Activated T-cell treated with anti-CD3 and anti-CD28 coated beads, Interleukin-2, amount 50 U/mL, for 24 hours (primary cell): ENCODE measurements around the gene RNPEPL1.
A peak's percentile ranks its signal among the peaks of the same experiment; 100 is the strongest.
"Not testable (repeated sequence)": the region's sequence is repeated elsewhere in the genome, so short reads cannot be mapped to it uniquely, and the experiment has no call there.

Experiments used
- DNase-seq: peaks from one replicate; pipeline ENCODE4 v3.0.0-alpha.2; 2020
- H3K27ac Mint-ChIP-seq: 2 replicates; pipeline ENCODE4 v1.8.0; 2020; ENCODE audit warnings: mild to moderate bottlenecking, mixed read lengths
- H3K27me3 Mint-ChIP-seq: 2 replicates; pipeline ENCODE4 v1.8.0; 2020; ENCODE audit warnings: mixed read lengths
- H3K36me3 Mint-ChIP-seq: 2 replicates; pipeline ENCODE4 v1.8.0; 2020; ENCODE audit warnings: low read depth, mixed read lengths
- H3K4me1 Mint-ChIP-seq: 2 replicates; pipeline ENCODE4 v1.8.0; 2020; ENCODE audit warnings: low read depth, mixed read lengths
- H3K4me3 Mint-ChIP-seq: 2 replicates; pipeline ENCODE4 v1.8.0; 2020; ENCODE audit warnings: mild to moderate bottlenecking, moderate library complexity, mixed read lengths
- H3K9me3 Mint-ChIP-seq: 2 replicates; pipeline ENCODE4 v1.8.0; 2020; ENCODE audit warnings: mixed read lengths

RNPEPL1 gene

DNA sequence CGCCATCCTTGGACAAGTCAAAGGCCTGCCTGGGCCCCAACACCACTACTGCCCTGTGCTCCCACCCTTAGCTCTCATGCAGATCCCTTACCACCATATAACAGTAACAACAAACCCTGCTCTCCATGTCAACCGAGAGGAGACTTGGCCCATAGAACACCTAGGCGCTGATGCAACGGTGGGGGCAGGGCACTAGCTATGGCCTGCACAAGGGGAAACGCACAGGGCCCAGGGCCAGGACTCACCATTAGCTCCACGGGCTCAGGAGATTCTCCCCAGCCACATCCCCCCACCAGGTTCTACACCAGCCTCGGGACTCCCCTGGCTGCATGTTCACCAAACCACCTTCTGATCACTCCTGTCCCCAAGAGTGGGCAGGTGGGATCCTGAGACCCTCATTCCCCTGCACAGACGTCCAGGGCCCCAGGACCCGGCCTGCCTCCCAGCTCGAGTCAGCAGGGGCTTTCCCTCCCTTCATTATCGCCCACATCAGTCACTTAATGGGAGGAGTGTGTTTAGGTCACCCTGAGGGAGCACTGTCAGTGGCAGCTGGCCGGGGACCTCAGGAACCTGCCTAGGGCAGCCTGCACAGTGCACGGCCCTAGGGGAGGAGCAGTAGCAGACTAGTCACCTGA is 39.8 kb upstream of the RNPEPL1 start:
- Mint-ChIP-seq H3K4me1 (peaks cover 3% of the 10 kb centered on the region), H3K27me3 (no peaks in the 10 kb centered on the region), H3K9me3 (peaks cover 42% of the 10 kb centered on the region), H3K4me3 (no peak overlapping the region), H3K36me3 (peaks cover 92% of the 10 kb centered on the region), H3K27ac (peak overlapping the region; percentile 44)
- no peak for DNase-seq

GRCh38 chr2:240529344-240529999 is 38.8 kb upstream of the RNPEPL1 start:
- Mint-ChIP-seq H3K9me3 (peaks cover 40% of the 10 kb centered on the region), H3K36me3 (peaks cover 92% of the 10 kb centered on the region), H3K4me1 (peaks cover 3% of the 10 kb centered on the region), H3K27me3 (no peaks in the 10 kb centered on the region), H3K4me3 (no peak overlapping the region), H3K27ac (no peak overlapping the region)
- DNase-seq = no peak

DNA sequence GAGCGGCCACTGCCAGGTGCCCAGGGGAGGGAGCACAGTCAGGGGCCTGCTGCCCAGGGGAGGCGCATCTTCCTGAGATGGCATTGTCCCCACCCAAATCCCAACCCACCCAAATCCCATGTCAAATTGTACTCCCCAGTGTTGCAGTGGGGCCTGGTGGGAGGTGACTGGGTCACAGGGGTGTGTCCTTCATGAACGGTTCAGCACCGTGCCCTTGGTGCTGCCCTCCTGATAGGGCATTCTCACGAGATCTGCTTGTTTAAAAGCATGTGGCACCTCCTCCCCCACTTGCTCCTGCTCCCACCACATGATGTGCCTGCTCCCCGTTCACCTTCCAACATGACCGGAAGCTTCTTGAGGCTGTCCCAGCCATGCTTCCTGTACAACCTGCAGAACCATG is 38.1 kb upstream of the RNPEPL1 start:
- peaks cover 92% of the 10 kb centered on the region for H3K36me3 Mint-ChIP-seq
- peaks cover 3% of the 10 kb centered on the region for H3K4me1 Mint-ChIP-seq
- DNase-seq = no peak
- H3K27me3 Mint-ChIP-seq = no peaks in the 10 kb centered on the region
- peaks cover 34% of the 10 kb centered on the region for H3K9me3 Mint-ChIP-seq
- no peak overlapping the region for H3K4me3 Mint-ChIP-seq
- no peak overlapping the region for H3K27ac Mint-ChIP-seq

- H3K27ac Mint-ChIP-seq = no peak overlapping the region
- H3K4me3 Mint-ChIP-seq = no peak overlapping the region
- H3K4me1 Mint-ChIP-seq = peaks cover 3% of the 10 kb centered on the region
- H3K27me3 Mint-ChIP-seq = no peaks in the 10 kb centered on the region
- peaks cover 30% of the 10 kb centered on the region for H3K9me3 Mint-ChIP-seq
- no peak for DNase-seq
- H3K36me3 Mint-ChIP-seq = peaks cover 91% of the 10 kb centered on the region
Observed at GRCh38 chr2:240531038-240531437, 37.2 kb upstream of the RNPEPL1 start.

GRCh38 chr2:240532031-240532775 is 36.1 kb upstream of the RNPEPL1 start:
- no peak overlapping the region for H3K27ac Mint-ChIP-seq
- H3K36me3 Mint-ChIP-seq = peaks cover 88% of the 10 kb centered on the region

DNA sequence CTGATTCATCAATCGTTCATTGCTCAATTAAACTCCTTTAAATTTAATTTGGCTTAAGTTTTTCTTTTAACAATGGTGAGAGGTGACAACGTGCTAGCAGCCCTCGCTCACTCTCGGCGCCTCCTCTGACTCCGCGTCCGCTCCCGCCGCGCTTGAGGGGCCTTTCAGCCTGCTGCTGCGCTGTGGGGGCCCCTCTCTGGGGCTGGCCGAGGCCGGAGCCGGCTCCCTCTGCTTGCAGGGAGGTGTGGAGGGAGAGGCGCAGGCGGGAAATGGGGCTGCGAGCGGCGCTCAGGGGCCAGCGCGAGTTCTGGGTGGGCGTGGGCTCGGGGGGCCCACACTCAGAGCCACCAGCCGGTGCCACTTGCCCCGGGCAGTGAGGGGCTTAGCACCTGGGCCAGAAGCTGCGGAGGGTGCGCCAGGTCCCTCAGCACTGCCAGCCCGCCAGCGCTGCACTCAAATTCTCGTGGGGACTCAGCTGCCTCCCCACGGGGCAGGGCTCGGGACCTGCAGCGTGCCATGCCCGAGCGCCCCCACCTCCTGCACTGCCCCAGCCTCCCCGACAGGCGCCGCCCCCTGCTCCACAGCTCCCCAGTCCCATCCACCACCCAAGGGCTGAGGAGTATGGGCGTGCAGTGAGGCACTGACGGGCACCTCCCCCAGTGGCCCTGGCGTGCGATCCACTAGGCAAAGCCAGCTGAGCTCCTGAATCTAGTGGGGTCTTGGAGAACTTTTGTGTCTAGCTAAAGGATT is 30.1 kb upstream of the RNPEPL1 start:
- H3K27me3 Mint-ChIP-seq = no peaks in the 10 kb centered on the region

More at GRCh38 chr2:240532031-240532775, 36.1 kb upstream of the RNPEPL1 start:
- no peak for DNase-seq
- H3K4me3 Mint-ChIP-seq = no peak overlapping the region
- H3K27me3 Mint-ChIP-seq = no peaks in the 10 kb centered on the region
- peaks cover 28% of the 10 kb centered on the region for H3K9me3 Mint-ChIP-seq
- peaks cover 3% of the 10 kb centered on the region for H3K4me1 Mint-ChIP-seq

DNA sequence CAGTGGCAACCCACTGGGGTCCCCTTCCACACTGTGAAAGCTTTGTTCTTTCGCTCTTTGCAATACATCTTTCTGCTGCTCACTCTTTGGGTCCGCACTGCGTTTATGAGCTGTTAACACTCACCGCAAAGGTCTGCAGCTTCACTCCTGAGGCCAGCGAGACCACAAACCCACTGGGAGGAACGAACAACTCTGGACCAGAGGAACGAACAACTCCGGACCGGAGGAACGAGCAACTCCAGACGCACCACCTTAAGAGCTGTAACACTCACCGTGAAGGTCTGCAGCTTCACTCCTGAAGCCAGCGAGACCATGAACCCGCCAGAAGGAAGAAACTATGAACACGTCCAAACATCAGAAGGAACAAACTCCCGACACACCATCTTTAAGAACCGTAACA is 29.2 kb upstream of the RNPEPL1 start:
- not testable (repeated sequence) for H3K4me1 Mint-ChIP-seq, H3K9me3 Mint-ChIP-seq, DNase-seq, H3K27ac Mint-ChIP-seq, H3K4me3 Mint-ChIP-seq, H3K27me3 Mint-ChIP-seq
- peaks cover 71% of the 10 kb centered on the region for H3K36me3 Mint-ChIP-seq

More for the DNA sequence above, 30.1 kb upstream of the RNPEPL1 start:
- H3K36me3 Mint-ChIP-seq = peaks cover 76% of the 10 kb centered on the region
- no peak for DNase-seq
- no peak overlapping the region for H3K27ac Mint-ChIP-seq
- peaks cover 4% of the 10 kb centered on the region for H3K9me3 Mint-ChIP-seq
- no peak overlapping the region for H3K4me3 Mint-ChIP-seq
- H3K4me1 Mint-ChIP-seq = peaks cover 8% of the 10 kb centered on the region

GRCh38 chr2:240539906-240540305 is 28.4 kb upstream of the RNPEPL1 start:
- Mint-ChIP-seq H3K4me3 (no peak overlapping the region), H3K4me1 (peaks cover 8% of the 10 kb centered on the region), H3K27ac (no peak overlapping the region), H3K27me3 (no peaks in the 10 kb centered on the region), H3K9me3 (no peaks in the 10 kb centered on the region), H3K36me3 (peaks cover 67% of the 10 kb centered on the region)
- no peak for DNase-seq

DNA sequence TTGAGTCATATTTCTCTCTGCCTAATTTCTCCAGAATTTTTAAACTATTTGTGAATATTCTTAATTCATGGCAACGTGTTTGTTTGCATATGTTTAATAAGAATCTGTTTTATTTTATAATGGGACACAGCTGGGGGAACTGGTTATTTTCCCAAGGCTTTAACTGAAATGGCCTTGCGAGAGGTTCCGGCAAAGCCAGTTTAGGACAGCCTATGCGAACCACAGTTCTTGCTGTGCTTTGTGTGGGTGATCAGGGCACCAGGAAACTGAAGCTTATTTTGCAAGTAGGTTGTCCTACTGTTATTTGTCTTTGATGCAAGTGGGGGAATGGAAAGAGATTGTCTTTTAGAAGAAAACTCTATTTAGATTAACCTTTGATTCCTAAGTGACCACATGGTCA is 17.0 kb upstream of the RNPEPL1 start:
- Mint-ChIP-seq H3K27ac (no peak overlapping the region), H3K36me3 (peaks cover 71% of the 10 kb centered on the region), H3K4me3 (no peak overlapping the region), H3K9me3 (peaks cover 5% of the 10 kb centered on the region), H3K4me1 (peaks cover 13% of the 10 kb centered on the region), H3K27me3 (no peaks in the 10 kb centered on the region)
- no peak for DNase-seq

DNA sequence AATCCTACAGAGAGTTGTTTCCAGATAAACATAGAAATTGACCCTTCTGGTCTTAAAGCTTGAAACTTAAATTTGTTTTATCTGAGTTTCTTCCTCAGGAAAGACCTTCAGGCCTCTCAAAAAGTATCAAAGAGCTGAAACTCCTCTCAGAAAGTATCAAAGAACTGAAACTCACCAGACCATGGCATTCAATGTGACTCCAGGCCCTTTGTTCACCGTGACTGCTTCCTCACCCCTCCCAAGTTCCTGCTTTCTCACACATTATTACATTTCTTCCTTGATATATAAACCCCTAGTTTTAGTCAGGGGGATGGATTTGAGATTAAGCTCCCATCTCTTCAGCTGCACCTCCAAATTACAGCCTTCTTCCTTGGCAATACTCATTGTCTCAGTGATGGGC is 16.5 kb upstream of the RNPEPL1 start:
- H3K4me3 Mint-ChIP-seq = no peak overlapping the region
- no peak for DNase-seq
- peaks cover 5% of the 10 kb centered on the region for H3K9me3 Mint-ChIP-seq
- peaks cover 74% of the 10 kb centered on the region for H3K36me3 Mint-ChIP-seq
- no peaks in the 10 kb centered on the region for H3K27me3 Mint-ChIP-seq
- no peak overlapping the region for H3K27ac Mint-ChIP-seq
- peaks cover 18% of the 10 kb centered on the region for H3K4me1 Mint-ChIP-seq

DNA sequence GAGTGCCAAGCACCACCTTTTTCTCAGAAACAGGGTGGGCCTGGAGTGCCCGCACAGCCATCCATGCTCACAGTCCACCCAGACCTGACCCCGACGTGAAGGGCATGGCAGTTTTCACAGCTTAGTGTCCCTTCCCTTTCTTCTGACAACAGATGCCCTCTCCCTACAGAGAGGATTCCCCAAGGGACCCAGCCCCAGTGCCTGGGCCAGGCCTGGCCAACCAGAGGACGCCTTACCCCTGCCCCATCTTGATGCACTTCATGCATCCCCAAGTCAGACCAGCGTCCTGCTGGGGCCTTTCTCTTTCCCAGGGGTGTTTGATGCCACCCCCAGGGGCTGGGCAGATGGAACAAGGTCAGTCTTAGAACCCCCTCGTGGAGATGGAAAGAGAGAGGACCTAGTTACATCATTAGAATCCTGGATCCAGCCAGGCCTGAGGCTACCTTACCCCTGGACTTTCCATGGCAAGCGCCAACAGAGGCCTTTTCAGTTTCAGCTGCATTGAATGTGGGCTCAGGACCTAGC is 14.3 kb upstream of the RNPEPL1 start:
- no peaks in the 10 kb centered on the region for H3K27me3 Mint-ChIP-seq
- no peak overlapping the region for H3K27ac Mint-ChIP-seq
- H3K36me3 Mint-ChIP-seq = peaks cover 78% of the 10 kb centered on the region
- peaks cover 30% of the 10 kb centered on the region for H3K4me1 Mint-ChIP-seq
- no peak overlapping the region for H3K4me3 Mint-ChIP-seq
- H3K9me3 Mint-ChIP-seq = peaks cover 5% of the 10 kb centered on the region
- DNase-seq = no peak

- no peak for DNase-seq
- Mint-ChIP-seq H3K27me3 (no peaks in the 10 kb centered on the region), H3K9me3 (peaks cover 5% of the 10 kb centered on the region), H3K4me3 (no peak overlapping the region), H3K4me1 (peaks cover 39% of the 10 kb centered on the region), H3K27ac (no peak overlapping the region), H3K36me3 (peaks cover 85% of the 10 kb centered on the region)
Observed at GRCh38 chr2:240554767-240555493, 13.4 kb upstream of the RNPEPL1 start.

DNA sequence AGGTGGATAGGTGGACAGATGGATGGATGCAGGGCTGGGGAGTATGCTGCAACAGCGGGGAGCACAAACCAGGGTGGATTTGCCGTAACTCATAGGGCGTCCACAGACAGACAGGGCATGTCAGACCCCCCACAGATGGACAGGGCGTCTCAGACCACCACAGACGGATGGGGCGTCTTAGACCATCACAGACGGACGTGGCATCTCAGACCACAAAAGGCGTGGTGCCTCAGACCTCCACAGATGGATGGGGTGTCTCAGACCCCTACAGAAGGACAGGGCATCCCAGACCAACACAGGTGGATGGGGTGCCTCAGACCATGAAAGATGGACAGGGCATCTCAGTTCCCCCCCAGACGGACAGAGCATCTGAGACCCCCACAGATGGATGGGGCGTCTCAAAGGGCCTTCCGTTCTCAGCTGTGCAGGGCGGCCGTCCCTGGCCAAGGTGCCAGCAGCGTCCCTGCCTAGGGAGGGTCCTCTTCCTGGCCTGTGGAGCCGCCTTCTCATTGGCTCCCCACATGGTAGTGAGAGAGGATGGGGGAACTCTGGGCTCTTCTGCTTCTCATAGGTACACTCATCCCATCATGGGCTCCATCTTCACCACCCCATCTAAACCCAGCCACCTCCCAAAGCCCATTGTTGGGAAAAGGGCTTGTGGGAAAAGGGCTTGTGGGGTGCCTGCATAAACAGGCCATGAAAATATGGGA is 12.6 kb upstream of the RNPEPL1 start:
- H3K4me3 Mint-ChIP-seq = no peak overlapping the region
- H3K36me3 Mint-ChIP-seq = peaks cover 79% of the 10 kb centered on the region
- H3K4me1 Mint-ChIP-seq = peaks cover 40% of the 10 kb centered on the region
- H3K9me3 Mint-ChIP-seq = peaks cover 4% of the 10 kb centered on the region
- DNase-seq = no peak
- no peaks in the 10 kb centered on the region for H3K27me3 Mint-ChIP-seq
- H3K27ac Mint-ChIP-seq = no peak overlapping the region
